ENCODE results near the gene KIAA0232. TPM values are rescaled to one million over a fixed set of nuclear protein-coding genes. Genes with fewer than 3 reads are reported as not detected.

KIAA0232 gene
- total and polyA plus RNA-seq, 9 of the 15 experiments (the other 6 are each of a cell fraction or from before 2014, with no cell fraction given) = 3.5 to 17.4 (median 13.0) TPM

- ATAC-seq = no peak; the same call in 2 of the 3 replicates
- no peak overlapping the region for H3K27ac ChIP-seq (ENCODE audit: extremely low read depth, low read depth, low read length)
- no peaks in the 10 kb centered on the region for H3K27me3 ChIP-seq (ENCODE audit: control insufficient read depth in 2 of 2, insufficient read depth in 2 of 2, low read length in 2 of 2)
- ChIA-PET POLR2A (interaction anchor here (0.6 kb wide), 1 partner anchor 38 kb away, joined by 3 read pairs; no protein-coding TSS in a partner anchor), CTCF (ENCODE audit: low intra/inter-chr PET ratio) (no interaction called here)
- H3K9me1 ChIP-seq (ENCODE audit: control insufficient read depth, insufficient read depth, low read length) = no peaks in the 10 kb centered on the region
- H3K4me1 ChIP-seq (replicated peaks in 1 of 2; ENCODE audit: control insufficient read depth in 2 of 2, insufficient read depth in 2 of 2, low read length in 2 of 2) = peaks cover 4 to 16% of the 10 kb centered on the region in 2 experiments; a peak in 3 of 5 replicates
- WGBS (ENCODE audit: insufficient coverage, low coverage, missing lambda C conversion rate) = 96% methylated on average over 3 of the region's 3 CpGs
- no peak overlapping the region for H3K4me2 ChIP-seq (ENCODE audit: insufficient read depth, low read length)
- H3K9me3 ChIP-seq (replicated peaks; ENCODE audit: control insufficient read depth, insufficient read depth, low read depth, low read length) = peaks cover 4% of the 10 kb centered on the region; the same call in 1 of the 2 replicates
- H2AFZ ChIP-seq (ENCODE audit: low read depth, low read length) = no peak overlapping the region
- no peak overlapping the region for H3K4me3 ChIP-seq
- intact Hi-C loops (cut with micrococcal nuclease) = no loop called here
- peaks cover 16% of the 10 kb centered on the region for H3K36me3 ChIP-seq (ENCODE audit: control insufficient read depth, insufficient read depth, low read length)
- H3K9ac ChIP-seq (ENCODE audit: insufficient read depth in 1 of 2, low read depth in 2 of 2, low read length in 2 of 2) = no peak overlapping the region
- peaks cover 93% of the 10 kb centered on the region for H3K79me2 ChIP-seq (ENCODE audit: control insufficient read depth, insufficient read depth, low read length)
- in situ Hi-C loops (cut with MboI) = no loop called here
- peaks cover 8% of the 10 kb centered on the region; the same call in 1 of the 2 replicates for H4K20me1 ChIP-seq (replicated peaks; ENCODE audit: control insufficient read depth, insufficient read depth, low read length)
- no peak for DNase-seq (ENCODE audit: extremely low read depth in 1 of 4, low spot score in 3 of 4)
- BruUV-seq (replicated peaks) = no TSS peak
- FAIRE-seq = no peak
- TF ChIP-seq MYNN (IDR thresholded peaks at IDR 0.05) (no peak), MYNN (CRISPR knock-in tag; IDR thresholded peaks at IDR 0.05) (no peak), RBM39 (optimal IDR thresholded peaks at IDR 0.05; ENCODE audit: low read depth, low read length) (no peak), FOXJ2 (tag; IDR thresholded peaks at IDR 0.05) (no peak), ZNF780A (CRISPR knock-in tag; IDR thresholded peaks at IDR 0.05) (no peak), ZC3H4 (CRISPR knock-in tag; IDR thresholded peaks at IDR 0.05; ENCODE audit: borderline replicate concordance) (no peak), TBP (optimal IDR thresholded peaks at IDR 0.05; ENCODE audit: low read depth, low read length) (no peak), ZBTB34 (CRISPR knock-in tag; IDR thresholded peaks at IDR 0.05) (no peak)
- TF ChIP-seq, protein P1, sequence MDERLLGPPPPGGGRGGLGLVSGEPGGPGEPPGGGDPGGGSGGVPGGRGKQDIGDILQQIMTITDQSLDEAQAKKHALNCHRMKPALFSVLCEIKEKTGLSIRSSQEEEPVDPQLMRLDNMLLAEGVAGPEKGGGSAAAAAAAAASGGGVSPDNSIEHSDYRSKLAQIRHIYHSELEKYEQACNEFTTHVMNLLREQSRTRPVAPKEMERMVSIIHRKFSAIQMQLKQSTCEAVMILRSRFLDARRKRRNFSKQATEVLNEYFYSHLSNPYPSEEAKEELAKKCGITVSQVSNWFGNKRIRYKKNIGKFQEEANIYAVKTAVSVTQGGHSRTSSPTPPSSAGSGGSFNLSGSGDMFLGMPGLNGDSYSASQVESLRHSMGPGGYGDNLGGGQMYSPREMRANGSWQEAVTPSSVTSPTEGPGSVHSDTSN (CRISPR knock-in tag; IDR thresholded peaks at IDR 0.05; ENCODE audit: low read depth) = no peak
- TF ChIP-seq, protein P1 (tag; conservative IDR thresholded peaks at IDR 0.05; ENCODE audit: low read depth) = no peak
- TF ChIP-seq, protein P2, sequence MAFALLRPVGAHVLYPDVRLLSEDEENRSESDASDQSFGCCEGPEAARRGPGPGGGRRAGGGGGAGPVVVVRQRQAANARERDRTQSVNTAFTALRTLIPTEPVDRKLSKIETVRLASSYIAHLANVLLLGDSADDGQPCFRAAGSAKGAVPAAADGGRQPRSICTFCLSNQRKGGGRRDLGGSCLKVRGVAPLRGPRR (CRISPR knock-in tag; IDR thresholded peaks at IDR 0.05) = no peak
- TF ChIP-seq, protein P3, sequence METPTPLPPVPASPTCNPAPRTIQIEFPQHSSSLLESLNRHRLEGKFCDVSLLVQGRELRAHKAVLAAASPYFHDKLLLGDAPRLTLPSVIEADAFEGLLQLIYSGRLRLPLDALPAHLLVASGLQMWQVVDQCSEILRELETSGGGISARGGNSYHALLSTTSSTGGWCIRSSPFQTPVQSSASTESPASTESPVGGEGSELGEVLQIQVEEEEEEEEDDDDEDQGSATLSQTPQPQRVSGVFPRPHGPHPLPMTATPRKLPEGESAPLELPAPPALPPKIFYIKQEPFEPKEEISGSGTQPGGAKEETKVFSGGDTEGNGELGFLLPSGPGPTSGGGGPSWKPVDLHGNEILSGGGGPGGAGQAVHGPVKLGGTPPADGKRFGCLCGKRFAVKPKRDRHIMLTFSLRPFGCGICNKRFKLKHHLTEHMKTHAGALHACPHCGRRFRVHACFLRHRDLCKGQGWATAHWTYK (CRISPR knock-in tag; IDR thresholded peaks at IDR 0.05) = no peak
- TF ChIP-seq, protein P4, sequence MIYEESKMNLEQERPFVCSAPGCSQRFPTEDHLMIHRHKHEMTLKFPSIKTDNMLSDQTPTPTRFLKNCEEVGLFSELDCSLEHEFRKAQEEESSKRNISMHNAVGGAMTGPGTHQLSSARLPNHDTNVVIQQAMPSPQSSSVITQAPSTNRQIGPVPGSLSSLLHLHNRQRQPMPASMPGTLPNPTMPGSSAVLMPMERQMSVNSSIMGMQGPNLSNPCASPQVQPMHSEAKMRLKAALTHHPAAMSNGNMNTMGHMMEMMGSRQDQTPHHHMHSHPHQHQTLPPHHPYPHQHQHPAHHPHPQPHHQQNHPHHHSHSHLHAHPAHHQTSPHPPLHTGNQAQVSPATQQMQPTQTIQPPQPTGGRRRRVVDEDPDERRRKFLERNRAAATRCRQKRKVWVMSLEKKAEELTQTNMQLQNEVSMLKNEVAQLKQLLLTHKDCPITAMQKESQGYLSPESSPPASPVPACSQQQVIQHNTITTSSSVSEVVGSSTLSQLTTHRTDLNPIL (CRISPR knock-in tag; IDR thresholded peaks at IDR 0.05) = no peak
Measured at GRCh38 chr4:6813725-6814124, 31.2 kb downstream of the KIAA0232 start.

Measured in K562 (cell line).